Effector memory CD8-positive, alpha-beta T cell (primary cell): Measurements from ENCODE around the gene MMEL1.

Experiments
- ATAC-seq: fragments of 150-1000 bp; cut with Tn5 transposase; replicated peaks from 2 replicates; pipeline ENCODE4 v1.10.0; 2021; ENCODE audit warnings: mild to moderate bottlenecking, moderate library complexity
- DNase-seq, 3 experiments: peaks; one replicate each; pipeline ENCODE4 v3.0.0; 2021
- H3K27ac Mint-ChIP-seq, 2 donors: one replicate each; pipeline ENCODE4 v1.8.0; 2022; ENCODE audit warnings: mild to moderate bottlenecking in 2 of 2, mixed read lengths in 2 of 2, moderate library complexity in 2 of 2
- H3K27me3 Mint-ChIP-seq, 2 donors: one replicate each; pipeline ENCODE4 v1.8.0; 2022; ENCODE audit warnings: mixed read lengths in 2 of 2
- H3K36me3 Mint-ChIP-seq: one replicate; pipeline ENCODE4 v1.8.0; 2022; ENCODE audit warnings: mild to moderate bottlenecking, moderate library complexity, mixed read lengths; ENCODE audit not compliant: insufficient read depth
- H3K4me1 Mint-ChIP-seq, 2 donors: one replicate each; pipeline ENCODE4 v1.8.0; 2022; ENCODE audit warnings: low read depth in 2 of 2, mixed read lengths in 2 of 2
- H3K4me3 Mint-ChIP-seq, 2 donors: one replicate each; pipeline ENCODE4 v1.8.0; 2022; ENCODE audit warnings: mild to moderate bottlenecking in 2 of 2, mixed read lengths in 2 of 2, moderate library complexity in 2 of 2
- H3K9me3 Mint-ChIP-seq, 2 donors: one replicate each; pipeline ENCODE4 v1.8.0; 2022; ENCODE audit warnings: mixed read lengths in 2 of 2

MMEL1 gene

GRCh38 chr1:2602866-2603520, 29.8 kb downstream of the MMEL1 start:
- no peaks in the 10 kb centered on the region for H3K4me1 Mint-ChIP-seq

GRCh38 chr1:2602311-2602835, 30.4 kb downstream of the MMEL1 start:
- ATAC-seq = no peak
- H3K4me3 Mint-ChIP-seq = no peak overlapping the region
- peaks cover 8 to 43% of the 10 kb centered on the region in 2 donors for H3K27me3 Mint-ChIP-seq
- H3K4me1 Mint-ChIP-seq = no peaks in the 10 kb centered on the region
- no peaks in the 10 kb centered on the region for H3K9me3 Mint-ChIP-seq
- DNase-seq = no peak
- H3K27ac Mint-ChIP-seq = no peak overlapping the region
- peaks cover 2% of the 10 kb centered on the region for H3K36me3 Mint-ChIP-seq

More at GRCh38 chr1:2602866-2603520, 29.8 kb downstream of the MMEL1 start:
- H3K9me3 Mint-ChIP-seq = no peaks in the 10 kb centered on the region
- peaks cover 8 to 37% of the 10 kb centered on the region in 2 donors for H3K27me3 Mint-ChIP-seq
- ATAC-seq (no peak), DNase-seq (no peak)
- H3K27ac Mint-ChIP-seq = no peak overlapping the region
- peaks cover 2% of the 10 kb centered on the region for H3K36me3 Mint-ChIP-seq
- H3K4me3 Mint-ChIP-seq = no peak overlapping the region

DNA sequence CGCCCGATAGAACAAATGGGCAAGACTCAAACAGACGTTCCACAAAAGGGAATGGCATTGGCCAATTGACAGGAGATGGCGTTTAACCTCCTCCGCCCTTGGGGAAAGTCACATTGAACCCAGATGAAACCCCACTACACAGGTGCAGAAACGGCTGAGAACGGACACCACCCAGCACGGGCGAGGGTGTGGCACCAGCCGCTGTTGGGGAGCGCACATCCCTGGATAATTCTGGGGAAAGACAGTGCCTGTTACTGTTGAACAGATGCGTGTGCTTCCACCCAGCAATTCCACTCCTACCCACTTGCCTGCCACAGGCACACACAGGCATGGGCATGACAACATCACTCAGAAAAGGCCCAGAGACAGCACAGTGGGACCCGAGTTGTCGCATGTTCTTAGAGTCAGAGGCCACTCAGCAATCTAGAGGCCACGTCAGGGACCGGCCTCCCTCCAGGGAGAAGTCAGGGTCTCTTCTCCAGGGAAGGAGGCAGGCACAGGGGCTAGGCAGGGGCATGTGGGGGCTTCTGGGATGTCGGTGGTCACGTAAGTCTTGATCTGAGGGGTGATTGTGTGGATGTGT, 31.0 kb downstream of the MMEL1 start:
- H3K4me3 Mint-ChIP-seq = no peak overlapping the region
- H3K27ac Mint-ChIP-seq = no peak overlapping the region
- no peaks in the 10 kb centered on the region for H3K4me1 Mint-ChIP-seq
- no peaks in the 10 kb centered on the region for H3K9me3 Mint-ChIP-seq
- H3K27me3 Mint-ChIP-seq = peaks cover 8 to 48% of the 10 kb centered on the region in 2 donors
- ATAC-seq (no peak), DNase-seq (no peak)
- H3K36me3 Mint-ChIP-seq = peaks cover 2% of the 10 kb centered on the region

DNA sequence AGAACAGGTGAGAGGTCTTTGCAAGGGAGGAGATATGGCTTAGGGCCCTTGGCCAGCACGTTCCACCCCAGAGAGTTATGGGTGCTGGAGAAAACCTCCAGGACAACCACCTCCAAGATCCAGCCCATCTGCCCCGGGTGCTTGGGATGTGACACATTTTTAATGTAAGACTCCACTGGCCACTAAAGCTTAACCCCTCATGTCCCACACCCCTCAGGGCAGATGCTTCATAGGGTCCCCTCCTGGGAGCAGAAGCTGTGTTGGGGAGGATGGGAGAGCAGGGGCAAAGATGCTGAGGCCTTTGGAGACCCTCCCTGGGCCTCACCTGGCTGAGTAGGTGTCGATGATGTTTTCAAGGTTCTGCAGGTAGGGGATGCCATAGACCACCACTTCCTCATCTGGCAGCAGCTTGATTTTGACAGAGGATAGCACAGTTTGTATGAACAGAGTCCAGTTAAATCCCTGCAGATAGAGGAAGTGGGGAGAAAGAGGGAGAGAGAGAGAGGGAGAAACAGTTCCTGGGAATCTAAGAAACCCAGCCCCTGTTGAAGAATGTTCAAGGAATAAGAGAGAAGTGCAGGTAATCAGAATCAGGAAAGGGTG, 34.4 kb downstream of the MMEL1 start:
- Mint-ChIP-seq H3K4me1 (no peaks in the 10 kb centered on the region), H3K27me3 (peaks cover 8 to 43% of the 10 kb centered on the region in 2 donors), H3K36me3 (peaks cover 2% of the 10 kb centered on the region), H3K9me3 (no peaks in the 10 kb centered on the region), H3K4me3 (no peak overlapping the region), H3K27ac (no peak overlapping the region)
- DNase-seq = no peak
- ATAC-seq = no peak

GRCh38 chr1:2597441-2598328, 35.1 kb downstream of the MMEL1 start:
- Mint-ChIP-seq H3K36me3 (peaks cover 2% of the 10 kb centered on the region), H3K27me3 (peaks cover 5 to 36% of the 10 kb centered on the region in 2 donors), H3K27ac (no peak overlapping the region), H3K4me3 (no peak overlapping the region), H3K4me1 (no peaks in the 10 kb centered on the region), H3K9me3 (no peaks in the 10 kb centered on the region)
- DNase-seq (no peak), ATAC-seq (no peak)

DNA sequence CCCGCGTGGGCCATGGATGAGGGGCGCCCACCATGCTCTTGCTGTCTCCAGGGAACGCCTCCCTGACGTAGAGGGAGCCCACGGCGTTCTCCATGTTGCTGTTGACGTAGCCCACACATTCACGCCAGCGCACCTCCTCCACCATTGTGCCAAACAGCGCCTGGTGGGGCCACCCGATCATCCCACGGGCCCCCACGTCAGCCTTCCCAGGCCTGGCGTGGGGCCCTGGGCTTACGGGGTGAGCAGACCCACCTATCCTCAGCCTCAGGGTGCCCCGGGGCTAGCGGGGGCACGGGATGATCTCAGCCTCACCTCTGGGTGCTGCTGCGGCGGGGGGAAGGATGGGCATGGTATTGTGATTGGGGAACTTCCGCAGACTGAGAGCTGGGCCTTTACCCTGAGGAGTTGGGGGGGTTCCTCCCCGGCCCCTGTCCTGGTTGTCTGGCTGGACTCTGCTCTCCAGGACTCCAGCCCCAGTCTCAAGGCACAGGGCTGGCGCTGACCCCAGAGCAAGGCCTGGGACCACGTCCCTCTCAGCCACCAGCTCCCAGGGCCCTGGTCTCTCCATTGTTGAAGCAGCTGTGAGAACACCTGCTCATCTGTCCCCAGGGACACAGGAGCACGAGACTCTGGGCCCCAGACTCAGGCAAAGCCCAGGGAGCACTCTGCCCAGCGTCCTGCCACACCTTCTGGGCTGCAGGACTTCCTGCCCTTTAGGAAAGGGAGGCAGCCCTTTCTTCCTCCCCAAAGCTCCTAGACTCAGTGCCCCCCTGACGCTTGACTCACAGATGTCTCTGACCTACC, 36.1 kb downstream of the MMEL1 start:
- Mint-ChIP-seq H3K4me3 (no peak overlapping the region), H3K36me3 (no peaks in the 10 kb centered on the region), H3K4me1 (no peaks in the 10 kb centered on the region), H3K27me3 (peaks cover 0 to 26% of the 10 kb centered on the region in 2 donors), H3K9me3 (no peaks in the 10 kb centered on the region), H3K27ac (no peak overlapping the region)
- no peak for DNase-seq
- no peak for ATAC-seq

DNA sequence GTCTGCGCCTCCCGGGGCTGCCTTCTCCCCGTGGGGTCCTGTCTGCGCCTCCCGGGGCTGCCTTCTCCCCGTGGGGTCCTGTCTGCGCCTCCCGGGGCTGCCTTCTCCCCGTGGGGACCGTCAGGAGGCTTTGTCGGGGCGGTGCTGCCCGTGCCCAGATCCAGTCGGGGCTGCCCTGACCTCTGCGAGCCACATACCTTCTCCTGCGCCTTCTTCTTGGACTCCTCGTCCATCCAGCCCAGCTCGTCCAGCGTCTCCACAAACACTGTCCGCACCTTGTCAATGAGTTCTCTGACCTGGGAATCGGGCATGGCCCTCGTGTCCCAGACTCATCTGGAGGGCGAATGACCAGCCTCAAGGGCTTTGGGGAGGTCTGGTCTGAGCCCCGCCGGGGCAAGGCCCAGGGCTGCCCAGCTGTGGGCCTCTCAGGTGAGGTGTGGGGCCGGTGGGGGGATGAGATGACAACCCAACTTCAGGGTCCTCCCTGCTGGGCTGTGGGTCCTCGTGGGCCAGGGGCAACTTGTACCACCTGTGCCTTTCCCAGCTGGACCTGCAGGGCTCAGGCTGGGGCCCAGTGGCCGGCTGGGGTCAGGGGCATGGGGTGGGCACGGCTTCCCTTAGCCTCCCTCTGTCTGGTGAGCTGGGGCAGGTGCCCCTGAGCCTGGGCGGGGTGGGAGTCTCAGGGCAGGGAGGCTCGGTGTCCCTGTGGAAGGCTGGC, 36.8 kb downstream of the MMEL1 start:
- Mint-ChIP-seq H3K4me3 (no peak overlapping the region), H3K4me1 (no peaks in the 10 kb centered on the region), H3K27me3 (peaks cover 0 to 19% of the 10 kb centered on the region in 2 donors), H3K9me3 (no peaks in the 10 kb centered on the region), H3K36me3 (no peaks in the 10 kb centered on the region), H3K27ac (no peak overlapping the region)
- DNase-seq (no peak), ATAC-seq (no peak)

DNA sequence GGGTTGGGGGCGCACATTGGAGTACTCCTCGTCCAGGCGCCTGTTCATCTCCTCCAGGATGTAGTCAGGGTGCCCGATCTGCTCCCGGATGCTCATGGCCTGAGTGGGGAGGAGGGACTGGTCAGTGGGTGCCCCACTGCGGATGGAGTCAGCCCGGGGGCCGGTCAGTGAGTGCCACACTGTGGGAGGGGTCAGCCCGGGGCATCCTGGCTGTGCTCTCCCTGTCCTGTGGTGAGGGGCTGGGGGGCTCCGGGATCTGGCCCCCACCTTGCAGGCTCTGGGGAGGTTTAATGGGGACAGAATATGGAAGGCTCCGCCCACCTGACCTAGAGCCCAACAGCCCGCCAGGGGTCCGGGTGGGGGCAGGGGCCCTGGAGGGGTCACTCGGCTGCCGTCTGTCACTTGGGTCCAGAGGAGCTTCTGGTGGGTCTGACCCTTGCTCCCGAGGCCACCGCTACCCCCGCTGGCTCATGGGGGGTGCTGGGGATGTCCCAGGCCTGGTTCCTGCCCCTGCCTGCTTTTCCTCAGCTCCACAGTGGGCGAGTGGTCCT, 37.5 kb downstream of the MMEL1 start:
- Mint-ChIP-seq H3K27ac (no peak overlapping the region), H3K27me3 (peaks cover 0 to 19% of the 10 kb centered on the region in 2 donors), H3K4me1 (no peaks in the 10 kb centered on the region), H3K36me3 (peaks cover under 1% of the 10 kb centered on the region), H3K9me3 (no peaks in the 10 kb centered on the region), H3K4me3 (no peak overlapping the region)
- ATAC-seq = no peak
- DNase-seq = no peak

DNA sequence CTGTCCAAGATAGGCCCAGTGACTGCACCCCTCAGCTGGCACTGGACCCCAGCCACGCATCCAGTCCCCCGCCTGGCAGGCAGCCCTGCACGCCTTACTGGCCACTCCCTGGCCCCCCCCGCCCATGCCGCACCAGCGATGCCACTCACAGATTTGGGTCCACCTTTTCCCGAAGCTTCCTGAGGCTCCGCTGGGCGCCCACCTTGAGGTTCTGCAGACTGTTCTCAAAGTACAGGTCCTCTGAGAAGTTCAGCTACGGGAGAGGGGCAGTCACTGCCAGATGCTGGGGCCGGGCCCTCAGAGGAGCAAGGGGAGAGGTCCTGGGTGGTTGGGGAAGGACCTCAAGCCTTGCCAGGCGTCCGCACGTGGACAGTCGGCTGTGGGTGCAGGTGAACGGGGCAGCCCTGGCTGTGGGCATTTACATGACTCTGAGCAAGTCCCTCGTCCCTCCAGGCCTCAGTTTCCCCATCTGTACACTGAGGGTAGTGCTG, 38.1 kb downstream of the MMEL1 start:
- no peak overlapping the region for H3K27ac Mint-ChIP-seq
- peaks cover 3% of the 10 kb centered on the region for H3K36me3 Mint-ChIP-seq
- H3K27me3 Mint-ChIP-seq = peaks cover 0 to 19% of the 10 kb centered on the region in 2 donors
- ATAC-seq (no peak), DNase-seq (no peak)
- H3K4me1 Mint-ChIP-seq = no peaks in the 10 kb centered on the region
- no peaks in the 10 kb centered on the region for H3K9me3 Mint-ChIP-seq
- H3K4me3 Mint-ChIP-seq = no peak overlapping the region

GRCh38 chr1:2594001-2594640, 38.7 kb downstream of the MMEL1 start:
- Mint-ChIP-seq H3K4me1 (no peaks in the 10 kb centered on the region), H3K9me3 (no peaks in the 10 kb centered on the region), H3K4me3 (no peak overlapping the region), H3K27me3 (peaks cover 0 to 19% of the 10 kb centered on the region in 2 donors), H3K36me3 (peaks cover 3% of the 10 kb centered on the region), H3K27ac (peak overlapping the region in 1 of 2 donors; percentile 44)
- DNase-seq (no peak), ATAC-seq (no peak)

DNA sequence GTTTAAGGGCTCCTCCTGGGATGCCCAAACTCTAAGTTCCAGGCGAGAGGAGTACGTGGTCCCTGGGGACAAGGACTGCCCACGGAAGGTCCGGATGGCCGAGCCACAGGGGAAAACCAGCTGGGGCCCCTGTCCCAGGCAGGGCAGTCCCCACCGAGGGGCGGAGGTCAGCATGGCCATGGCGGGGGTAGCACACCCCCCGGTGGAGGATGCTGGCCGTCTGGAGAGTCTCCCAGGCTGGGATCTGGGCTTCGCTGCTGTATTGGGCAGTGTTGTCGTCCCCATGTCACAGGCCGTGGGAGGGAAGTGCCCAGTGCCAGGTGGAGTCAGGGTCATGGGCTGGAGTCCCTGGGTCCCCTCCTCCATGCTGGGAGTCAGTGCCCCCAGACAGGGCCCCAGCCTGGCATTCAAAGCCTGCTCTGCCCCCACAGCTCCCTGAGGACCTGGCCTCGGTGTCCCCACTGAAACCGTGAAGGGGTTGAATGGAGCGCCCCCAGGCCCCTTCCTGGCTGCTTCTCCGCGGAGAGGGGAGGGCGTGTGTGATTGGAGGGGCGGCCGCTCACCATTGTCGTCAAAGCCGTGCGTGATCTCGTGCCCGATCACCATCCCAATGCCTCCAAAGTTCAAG, 39.5 kb downstream of the MMEL1 start:
- DNase-seq = no peak
- H3K9me3 Mint-ChIP-seq = no peaks in the 10 kb centered on the region
- H3K36me3 Mint-ChIP-seq = peaks cover 3% of the 10 kb centered on the region
- peak overlapping the region in 1 of 2 donors; percentile 44 for H3K27ac Mint-ChIP-seq
- ATAC-seq = no peak
- H3K4me1 Mint-ChIP-seq = no peaks in the 10 kb centered on the region
- no peak overlapping the region for H3K4me3 Mint-ChIP-seq
- peaks cover 0 to 16% of the 10 kb centered on the region in 2 donors for H3K27me3 Mint-ChIP-seq
